ENCODE measurements around the gene BTBD9. TPM values are rescaled to one million over a fixed set of nuclear protein-coding genes. Genes with fewer than 3 reads are reported as not detected.

BTBD9 gene
- total and polyA plus RNA-seq, 2 donors (not counting 3 experiments of a cell fraction or from before 2014, with no cell fraction given): 4.9 to 15.0 TPM

DNA sequence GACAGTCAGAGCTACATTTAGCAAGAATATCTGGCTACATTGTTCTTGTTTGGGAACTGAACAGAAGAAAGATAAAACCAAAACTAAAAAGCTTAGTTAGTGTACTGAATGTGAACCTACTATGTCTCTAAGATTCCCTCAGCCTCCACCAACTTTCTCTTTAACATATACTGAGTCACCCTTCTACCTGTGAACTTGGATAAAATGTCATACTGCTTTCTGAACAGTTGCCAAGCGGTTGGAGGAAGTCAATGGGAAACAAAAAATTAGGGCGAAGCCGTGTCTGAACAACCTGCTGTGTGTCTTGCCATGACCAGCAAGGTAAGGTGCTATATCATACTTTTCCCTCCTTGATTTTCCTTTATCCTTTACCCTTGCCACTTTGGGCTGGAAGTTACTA is 243.5 kb downstream of the BTBD9 start:
- intact Hi-C loops (cut with micrococcal nuclease) (no loop called here), dilution Hi-C loops (cut with MboI; ENCODE audit: extremely low pct_ligation_motif_present, low sequenced_read_pairs) (no loop called here)
- Histone ChIP-seq H3K27ac (ENCODE audit: insufficient read depth, low read depth, low read length) (no peak overlapping the region), H2AFZ (ENCODE audit: low read depth, low read length) (no peak overlapping the region), H3K4me2 (ENCODE audit: insufficient read depth, low read length) (no peak overlapping the region), H3K9me3 (replicated peaks; ENCODE audit: control insufficient read depth, insufficient read depth, low read length) (no peaks in the 10 kb centered on the region), H3K79me2 (ENCODE audit: control insufficient read depth, insufficient read depth, low read length) (no peaks in the 10 kb centered on the region), H3K36me3 (ENCODE audit: control insufficient read depth in 2 of 2, extremely low read depth in 1 of 2, insufficient read depth in 2 of 2, low read length in 2 of 2) (no peaks in the 10 kb centered on the region), H3K4me1 (ENCODE audit: control insufficient read depth, extremely low read depth, insufficient read depth, low read length) (peaks cover 25% of the 10 kb centered on the region), H3K9ac (replicated peaks; ENCODE audit: extremely low read depth, insufficient read depth, low read length) (no peak overlapping the region), H3K27me3 (ENCODE audit: control insufficient read depth in 2 of 2, insufficient read depth in 2 of 2, low read length in 2 of 2) (no peaks in the 10 kb centered on the region), H4K20me1 (replicated peaks; ENCODE audit: control insufficient read depth, extremely low read depth, insufficient read depth, low read length) (no peaks in the 10 kb centered on the region), H3K4me3 (replicated peaks in 1 of 3; ENCODE audit: insufficient read depth in 1 of 3, low read depth in 1 of 3, low read length in 3 of 3) (no peak overlapping the region), H3K9me1 (replicated peaks; ENCODE audit: control insufficient read depth, extremely low read depth, insufficient read depth, low read length) (no peaks in the 10 kb centered on the region)
- no peak for FAIRE-seq
- BruUV-seq (replicated peaks): no TSS peak
- DNase-seq (ENCODE audit: low read depth, low spot score): peak; percentile 9
- CTCF ChIA-PET: interaction anchor here (1.4 kb wide), 1 partner anchor 9 kb away, joined by 5 read pairs; no protein-coding TSS in a partner anchor
- POLR2A ChIA-PET: interaction anchor here (0.7 kb wide), 1 partner anchor 160 kb away, joined by 7 read pairs; no protein-coding TSS in a partner anchor
- no peak for TF ChIP-seq GATA2 (IDR thresholded peaks at IDR 0.05; ENCODE audit: insufficient read depth, insufficient read length, low read depth, low read length)
- no peak for TF ChIP-seq MYC (IDR thresholded peaks at IDR 0.05; ENCODE audit: low read depth, low read length)
- TF ChIP-seq POLR2AphosphoS5 (IDR thresholded peaks at IDR 0.05; ENCODE audit: insufficient read depth, low read depth, low read length): no peak
- no peak for TF ChIP-seq EZH2 (IDR thresholded peaks at IDR 0.05; ENCODE audit: borderline replicate concordance, low read depth, low read length, severe bottlenecking)
- TF ChIP-seq JUN (IDR thresholded peaks at IDR 0.05; ENCODE audit: borderline replicate concordance, insufficient read depth, insufficient read length, low read depth): no peak
- TF ChIP-seq POLR2A (IDR thresholded peaks at IDR 0.05; ENCODE audit: low read depth, low read length): no peak
- no peak for TF ChIP-seq FOS (IDR thresholded peaks at IDR 0.05; ENCODE audit: borderline replicate concordance, insufficient read depth, low read length)

DNA sequence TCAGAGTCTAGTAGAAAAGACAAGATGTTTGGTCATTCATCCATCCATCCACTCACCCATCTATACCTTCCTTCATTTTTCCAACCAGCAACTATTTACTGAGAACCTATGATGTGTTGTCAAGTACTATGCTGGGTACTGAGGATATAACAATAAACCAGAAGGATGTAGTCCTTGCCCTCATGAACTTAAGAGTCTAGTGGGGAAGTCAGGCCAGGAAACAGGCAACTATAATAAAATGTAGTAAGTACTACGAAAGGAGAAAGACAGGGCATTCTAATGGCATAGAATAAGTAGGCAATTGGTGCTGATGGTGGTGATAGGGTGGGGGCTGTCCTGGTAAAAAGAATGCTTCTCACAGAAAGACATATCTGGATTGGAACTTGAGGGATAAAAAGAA is 245.7 kb downstream of the BTBD9 start:
- TF ChIP-seq GATA2 (IDR thresholded peaks at IDR 0.05; ENCODE audit: insufficient read depth, insufficient read length, low read depth, low read length): no peak
- TF ChIP-seq POLR2A (IDR thresholded peaks at IDR 0.05; ENCODE audit: low read depth, low read length): no peak
- TF ChIP-seq, protein P1, sequence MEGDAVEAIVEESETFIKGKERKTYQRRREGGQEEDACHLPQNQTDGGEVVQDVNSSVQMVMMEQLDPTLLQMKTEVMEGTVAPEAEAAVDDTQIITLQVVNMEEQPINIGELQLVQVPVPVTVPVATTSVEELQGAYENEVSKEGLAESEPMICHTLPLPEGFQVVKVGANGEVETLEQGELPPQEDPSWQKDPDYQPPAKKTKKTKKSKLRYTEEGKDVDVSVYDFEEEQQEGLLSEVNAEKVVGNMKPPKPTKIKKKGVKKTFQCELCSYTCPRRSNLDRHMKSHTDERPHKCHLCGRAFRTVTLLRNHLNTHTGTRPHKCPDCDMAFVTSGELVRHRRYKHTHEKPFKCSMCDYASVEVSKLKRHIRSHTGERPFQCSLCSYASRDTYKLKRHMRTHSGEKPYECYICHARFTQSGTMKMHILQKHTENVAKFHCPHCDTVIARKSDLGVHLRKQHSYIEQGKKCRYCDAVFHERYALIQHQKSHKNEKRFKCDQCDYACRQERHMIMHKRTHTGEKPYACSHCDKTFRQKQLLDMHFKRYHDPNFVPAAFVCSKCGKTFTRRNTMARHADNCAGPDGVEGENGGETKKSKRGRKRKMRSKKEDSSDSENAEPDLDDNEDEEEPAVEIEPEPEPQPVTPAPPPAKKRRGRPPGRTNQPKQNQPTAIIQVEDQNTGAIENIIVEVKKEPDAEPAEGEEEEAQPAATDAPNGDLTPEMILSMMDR (IDR thresholded peaks at IDR 0.05; ENCODE audit: extremely low read depth in 1 of 2, insufficient read depth in 1 of 2, low read depth in 1 of 2, low read length in 2 of 2): no peak
- no peak for TF ChIP-seq FOS (IDR thresholded peaks at IDR 0.05; ENCODE audit: borderline replicate concordance, insufficient read depth, low read length)
- no peak for TF ChIP-seq MYC (IDR thresholded peaks at IDR 0.05; ENCODE audit: low read depth, low read length)
- peak; percentile 30 for TF ChIP-seq POLR2AphosphoS5 (IDR thresholded peaks at IDR 0.05; ENCODE audit: insufficient read depth, low read depth, low read length)
- TF ChIP-seq, protein P2, sequence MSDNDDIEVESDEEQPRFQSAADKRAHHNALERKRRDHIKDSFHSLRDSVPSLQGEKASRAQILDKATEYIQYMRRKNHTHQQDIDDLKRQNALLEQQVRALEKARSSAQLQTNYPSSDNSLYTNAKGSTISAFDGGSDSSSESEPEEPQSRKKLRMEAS (IDR thresholded peaks at IDR 0.05; ENCODE audit: insufficient read depth, insufficient read length): no peak
- TF ChIP-seq JUN (IDR thresholded peaks at IDR 0.05; ENCODE audit: borderline replicate concordance, insufficient read depth, insufficient read length, low read depth): peak; percentile 9
- TF ChIP-seq EZH2 (IDR thresholded peaks at IDR 0.05; ENCODE audit: borderline replicate concordance, low read depth, low read length, severe bottlenecking): no peak
- Histone ChIP-seq H3K4me1 (ENCODE audit: control insufficient read depth, extremely low read depth, insufficient read depth, low read length) (peaks cover 29% of the 10 kb centered on the region), H3K36me3 (ENCODE audit: control insufficient read depth in 2 of 2, extremely low read depth in 1 of 2, insufficient read depth in 2 of 2, low read length in 2 of 2) (no peaks in the 10 kb centered on the region), H2AFZ (ENCODE audit: low read depth, low read length) (peak overlapping the region; percentile 59), H3K27me3 (ENCODE audit: control insufficient read depth in 2 of 2, insufficient read depth in 2 of 2, low read length in 2 of 2) (no peaks in the 10 kb centered on the region), H3K9ac (replicated peaks; ENCODE audit: extremely low read depth, insufficient read depth, low read length) (no peak overlapping the region), H3K4me2 (ENCODE audit: insufficient read depth, low read length) (peak overlapping the region; percentile 29), H3K9me1 (replicated peaks; ENCODE audit: control insufficient read depth, extremely low read depth, insufficient read depth, low read length) (no peaks in the 10 kb centered on the region), H3K4me3 (replicated peaks in 1 of 3; ENCODE audit: insufficient read depth in 1 of 3, low read depth in 1 of 3, low read length in 3 of 3) (no peak overlapping the region), H3K9me3 (replicated peaks; ENCODE audit: control insufficient read depth, insufficient read depth, low read length) (no peaks in the 10 kb centered on the region), H3K27ac (ENCODE audit: insufficient read depth, low read depth, low read length) (peak overlapping the region; percentile 72), H3K79me2 (ENCODE audit: control insufficient read depth, insufficient read depth, low read length) (no peaks in the 10 kb centered on the region), H4K20me1 (replicated peaks; ENCODE audit: control insufficient read depth, extremely low read depth, insufficient read depth, low read length) (no peaks in the 10 kb centered on the region)
- POLR2A ChIA-PET: no interaction called here
- no TSS peak for BruUV-seq (replicated peaks)
- FAIRE-seq (peak; percentile 64), DNase-seq (ENCODE audit: low read depth, low spot score) (peak; percentile 91)
- dilution Hi-C loops (cut with MboI; ENCODE audit: extremely low pct_ligation_motif_present, low sequenced_read_pairs): no loop called here
- intact Hi-C loops (cut with micrococcal nuclease): no loop called here
- CTCF ChIA-PET: no interaction called here

Measured in endothelial cell of umbilical vein (primary cell).